Effector memory CD4-positive, alpha-beta T cell (primary cell): ENCODE data around the gene TUBGCP6.

Source experiments
- DNase-seq, 3 donors: peaks; one replicate each; pipeline ENCODE4 v3.0.0-alpha.2; 2020
- H3K27ac ChIP-seq: 2 replicates; pipeline ENCODE4 v1.7.0; 2013; ENCODE audit warnings: mild to moderate bottlenecking, low read length, moderate library complexity; ENCODE audit not compliant: insufficient read depth, poor library complexity, severe bottlenecking
- H3K27me3 ChIP-seq: replicated peaks from 2 replicates; pipeline ENCODE4 v1.7.0; 2013; ENCODE audit warnings: mild to moderate bottlenecking, low read length; ENCODE audit not compliant: insufficient read depth, control insufficient read depth, poor library complexity, severe bottlenecking
- H3K36me3 ChIP-seq: 2 replicates; pipeline ENCODE4 v1.7.0; 2013; ENCODE audit warnings: mild to moderate bottlenecking, low read length, moderate library complexity; ENCODE audit not compliant: control insufficient read depth, insufficient read depth
- H3K4me1 ChIP-seq: 2 replicates; pipeline ENCODE4 v1.7.0; 2013; ENCODE audit warnings: low read length, mild to moderate bottlenecking; ENCODE audit not compliant: control insufficient read depth, insufficient read depth, poor library complexity, severe bottlenecking
- H3K4me3 ChIP-seq: 2 replicates; pipeline ENCODE4 v1.7.0; 2013; ENCODE audit warnings: low read length, low read depth, mild to moderate bottlenecking; ENCODE audit not compliant: insufficient read depth, poor library complexity, severe bottlenecking
- H3K9me3 ChIP-seq: 2 replicates; pipeline ENCODE4 v1.7.0; 2013; ENCODE audit warnings: mild to moderate bottlenecking, low read length, moderate library complexity; ENCODE audit not compliant: control insufficient read depth

Gene TUBGCP6

GRCh38 chr22:50286701-50287318 is 42.0 kb upstream of the TUBGCP6 start:
- no peak overlapping the region for H3K4me3 ChIP-seq
- H3K36me3 ChIP-seq: no peaks in the 10 kb centered on the region
- peaks cover 4% of the 10 kb centered on the region for H3K27me3 ChIP-seq

GRCh38 chr22:50286275-50286674 is 41.5 kb upstream of the TUBGCP6 start:
- DNase-seq: no peak
- Histone ChIP-seq H3K9me3 (no peaks in the 10 kb centered on the region), H3K36me3 (no peaks in the 10 kb centered on the region), H3K4me3 (no peak overlapping the region), H3K27ac (no peak overlapping the region), H3K27me3 (no peaks in the 10 kb centered on the region), H3K4me1 (no peaks in the 10 kb centered on the region)

More at GRCh38 chr22:50286701-50287318, 42.0 kb upstream of the TUBGCP6 start:
- no peaks in the 10 kb centered on the region for H3K9me3 ChIP-seq
- H3K4me1 ChIP-seq: no peaks in the 10 kb centered on the region
- no peak overlapping the region for H3K27ac ChIP-seq
- DNase-seq: no peak

DNA sequence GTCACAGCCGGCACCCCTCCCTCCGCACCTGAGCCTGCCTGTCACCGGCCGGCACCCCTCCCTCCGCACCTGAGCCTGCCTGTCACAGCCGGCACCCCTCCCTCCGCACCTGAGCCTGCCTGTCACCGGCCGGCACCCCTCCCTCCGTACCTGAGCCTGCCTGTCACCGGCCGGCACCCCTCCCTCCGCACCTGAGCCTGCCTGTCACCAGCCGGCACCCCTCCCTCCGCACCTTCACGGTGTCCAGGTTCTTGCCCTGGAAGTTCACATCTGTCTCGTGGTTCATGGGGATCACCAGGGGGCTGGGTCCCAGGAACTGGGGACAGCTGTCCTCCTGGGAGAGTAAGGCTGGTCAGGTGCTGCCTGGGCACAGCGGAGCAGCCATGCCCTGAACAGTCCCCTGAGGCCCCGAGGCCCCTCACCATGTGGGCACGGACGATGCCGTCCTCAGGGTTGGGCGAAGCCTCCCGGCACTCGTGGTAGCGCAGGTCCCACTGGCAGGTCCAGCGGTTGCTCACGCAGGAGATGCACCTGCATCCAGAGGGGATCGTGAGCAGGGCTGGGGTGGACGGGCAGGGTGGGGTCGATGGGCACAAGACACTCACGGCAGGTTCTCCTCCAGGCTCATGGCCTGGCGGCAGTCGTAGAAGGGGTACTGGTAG is 40.9 kb upstream of the TUBGCP6 start:
- Histone ChIP-seq H3K27me3 (no peaks in the 10 kb centered on the region), H3K36me3 (no peaks in the 10 kb centered on the region), H3K27ac (no peak overlapping the region), H3K9me3 (no peaks in the 10 kb centered on the region), H3K4me3 (no peak overlapping the region), H3K4me1 (no peaks in the 10 kb centered on the region)
- DNase-seq: no peak

- no peak for DNase-seq
- Histone ChIP-seq H3K27me3 (no peaks in the 10 kb centered on the region), H3K9me3 (no peaks in the 10 kb centered on the region), H3K36me3 (no peaks in the 10 kb centered on the region), H3K4me1 (no peaks in the 10 kb centered on the region), H3K27ac (no peak overlapping the region), H3K4me3 (no peak overlapping the region)
Measured at GRCh38 chr22:50284479-50284878, 39.7 kb upstream of the TUBGCP6 start.

DNA sequence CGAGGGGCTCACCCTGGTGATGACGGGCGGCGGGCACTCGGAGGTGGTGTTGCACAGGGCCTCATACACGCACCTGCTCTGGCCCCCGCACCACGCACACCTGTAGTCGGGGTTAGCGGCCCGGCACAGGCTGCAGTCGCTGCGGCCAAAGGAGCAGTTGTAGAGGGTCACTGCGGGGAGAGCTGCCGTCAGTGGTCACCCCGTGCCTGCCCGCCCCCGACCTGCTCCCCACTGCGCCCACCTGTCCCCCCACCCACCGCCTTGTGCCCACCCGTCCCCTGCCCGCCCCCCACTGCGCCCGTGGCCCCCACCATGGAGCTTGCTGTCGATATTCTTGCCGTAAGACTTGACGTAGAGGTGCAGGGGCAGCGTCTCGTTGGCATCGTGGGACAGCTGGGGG is 39.0 kb upstream of the TUBGCP6 start:
- H3K9me3 ChIP-seq: no peaks in the 10 kb centered on the region
- no peaks in the 10 kb centered on the region for H3K27me3 ChIP-seq
- H3K36me3 ChIP-seq: no peaks in the 10 kb centered on the region

GRCh38 chr22:50282361-50283155 is 37.7 kb upstream of the TUBGCP6 start:
- Histone ChIP-seq H3K27me3 (no peaks in the 10 kb centered on the region), H3K36me3 (no peaks in the 10 kb centered on the region), H3K4me3 (no peak overlapping the region), H3K27ac (no peak overlapping the region), H3K9me3 (no peaks in the 10 kb centered on the region), H3K4me1 (no peaks in the 10 kb centered on the region)
- DNase-seq: no peak

More for the DNA sequence above, 39.0 kb upstream of the TUBGCP6 start:
- Histone ChIP-seq H3K4me3 (no peak overlapping the region), H3K4me1 (no peaks in the 10 kb centered on the region), H3K27ac (no peak overlapping the region)
- no peak for DNase-seq

DNA sequence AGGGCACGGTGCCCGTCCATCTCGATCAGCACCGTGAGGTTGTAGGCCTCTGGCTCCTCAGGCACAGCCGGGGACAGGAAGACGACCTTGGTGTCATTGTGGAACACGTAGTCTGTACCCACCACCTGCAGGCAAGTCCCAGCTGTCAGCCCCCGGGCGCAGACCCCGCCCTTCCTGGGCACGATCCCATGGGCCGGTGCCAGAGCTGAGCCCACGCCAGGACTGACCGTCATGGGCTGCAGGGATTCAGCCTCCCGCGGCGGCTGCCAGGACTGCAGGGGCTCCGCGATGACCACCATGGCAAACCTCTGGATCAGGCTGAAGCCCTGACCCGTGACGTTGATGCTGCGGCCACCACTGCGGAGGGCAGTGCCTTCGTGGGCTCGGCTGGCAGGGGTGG is 37.1 kb upstream of the TUBGCP6 start:
- Histone ChIP-seq H3K27me3 (no peaks in the 10 kb centered on the region), H3K4me1 (no peaks in the 10 kb centered on the region), H3K9me3 (no peaks in the 10 kb centered on the region), H3K4me3 (no peak overlapping the region), H3K27ac (no peak overlapping the region), H3K36me3 (no peaks in the 10 kb centered on the region)
- DNase-seq: no peak

GRCh38 chr22:50281384-50281760 is 36.5 kb upstream of the TUBGCP6 start:
- no peak overlapping the region for H3K27ac ChIP-seq
- H3K4me1 ChIP-seq: no peaks in the 10 kb centered on the region
- H3K9me3 ChIP-seq: no peaks in the 10 kb centered on the region
- no peak overlapping the region for H3K4me3 ChIP-seq
- H3K27me3 ChIP-seq: no peaks in the 10 kb centered on the region
- no peak for DNase-seq
- H3K36me3 ChIP-seq: no peaks in the 10 kb centered on the region

DNA sequence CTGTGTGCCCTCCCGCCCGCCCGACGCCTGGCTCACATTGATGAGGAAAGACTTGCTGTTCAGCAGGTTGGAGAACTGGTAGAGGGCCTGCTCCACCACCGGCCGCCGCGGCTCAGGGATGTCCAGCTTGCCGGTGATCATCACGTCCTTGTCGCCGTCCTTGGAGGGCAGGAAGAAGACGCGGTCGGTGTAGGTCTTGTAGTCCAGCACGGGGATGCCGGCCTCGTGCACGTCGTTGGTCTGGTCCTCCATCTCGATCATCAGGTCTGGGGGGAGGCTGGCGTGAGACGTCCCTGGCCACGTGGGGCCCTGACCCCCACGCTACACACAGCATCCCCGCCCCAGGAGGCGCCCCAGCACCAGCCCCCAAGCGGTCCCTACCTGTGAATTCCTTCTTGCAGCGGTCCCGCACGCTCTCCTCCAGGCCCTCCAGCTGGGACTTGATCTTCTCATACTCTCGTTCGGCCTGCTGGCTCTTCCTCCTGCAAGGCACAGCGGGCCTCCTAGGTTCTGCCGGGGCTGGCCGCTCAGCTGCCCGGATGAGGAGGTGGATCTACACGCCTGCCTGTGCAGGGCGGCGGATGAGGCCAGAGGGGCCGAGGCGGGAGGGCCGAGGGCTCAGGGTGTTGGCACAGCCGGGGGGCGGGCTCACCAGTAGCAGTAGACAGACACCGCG is 36.0 kb upstream of the TUBGCP6 start:
- H3K36me3 ChIP-seq: no peaks in the 10 kb centered on the region

More for the DNA sequence above, 36.0 kb upstream of the TUBGCP6 start:
- no peak overlapping the region for H3K4me3 ChIP-seq
- H3K4me1 ChIP-seq: no peaks in the 10 kb centered on the region
- no peaks in the 10 kb centered on the region for H3K9me3 ChIP-seq
- DNase-seq: no peak
- no peak overlapping the region for H3K27ac ChIP-seq
- H3K27me3 ChIP-seq: no peaks in the 10 kb centered on the region
